GM10248 (cell line): ENCODE measurements around the gene CRLF1.

Source experiments
- CTCF ChIA-PET: fragments of 300-600 bp; sonication (Branson Sonifier 250); formaldehyde crosslinking; extraction: SDS; loops from one replicate; lab custom pipeline; 2021; ENCODE audit warnings: antibody characterized with exemption; lab: Yijun Ruan, JAX
- POLR2A ChIA-PET: fragments of 350-650 bp; sonication (Branson Sonifier 250); formaldehyde crosslinking; extraction: SDS; loops from one replicate; lab custom pipeline; 2020; ENCODE audit warnings: antibody characterized with exemption; lab: Yijun Ruan, JAX
- DNase-seq: peaks from one replicate; pipeline ENCODE4 v3.0.0; 2012; ENCODE audit errors: extremely low spot score
- TF ChIP-seq, protein P1 (sequence below): IDR thresholded peaks from 2 replicates; pipeline ENCODE4 v1.5.1; 2012; ENCODE audit warnings: mild to moderate bottlenecking, low read depth; ENCODE audit errors: extremely low read depth, missing control alignments, control extremely low read depth

Gene CRLF1

DNA sequence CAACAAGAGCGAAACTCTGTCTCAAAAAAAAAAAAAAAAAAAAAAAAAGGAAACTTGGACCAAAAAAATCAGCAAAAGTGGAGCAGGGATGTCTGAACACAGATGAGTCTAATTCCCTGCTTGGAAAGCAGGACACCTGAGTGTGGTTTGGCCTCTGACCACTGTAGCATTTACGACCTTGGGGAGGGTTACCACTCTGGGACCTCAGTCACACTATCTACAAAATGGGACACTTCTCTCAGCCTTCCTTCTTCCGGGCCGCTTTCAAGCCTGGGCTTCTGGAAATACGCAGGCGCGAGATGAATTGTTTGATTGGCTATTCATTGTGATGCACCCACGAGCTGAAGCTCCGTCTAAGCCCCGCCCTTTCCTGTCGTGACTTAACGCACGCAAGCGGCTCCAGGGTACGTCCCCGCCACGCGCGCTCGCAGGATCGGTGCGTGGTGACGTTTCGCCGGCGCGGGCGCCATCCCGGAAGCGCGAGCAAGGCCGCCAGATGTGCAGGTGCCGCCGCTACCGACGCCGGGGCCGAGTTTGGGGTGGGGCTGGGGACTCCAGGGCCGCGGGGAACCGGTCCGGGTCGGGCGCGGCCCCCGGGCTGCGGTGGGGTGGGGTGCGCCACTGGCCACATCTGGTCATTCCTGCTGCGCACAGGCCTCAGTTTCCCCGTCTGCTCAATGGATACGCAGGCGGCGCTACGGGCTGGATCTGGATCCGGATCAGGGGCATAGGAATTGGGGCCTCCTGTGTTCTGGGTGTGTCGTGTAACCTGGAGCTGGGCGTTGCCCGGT, 49.0 kb downstream of the CRLF1 start, which contains the start of gene KXD1:
Gene KXD1, plus strand, starts transcription at position 460 of the 791 bp plus-strand sequence. CDS start 4,187 bp downstream, outside the sequence.
- CTCF ChIA-PET: interaction anchor here (0.9 to 3.4 kb wide), 9 partner anchors 10 to 107 kb away, joined by 3 to 19 read pairs (median 7); partner anchors contain the start of genes FKBP8, REX1BD and UBA52
- DNase-seq: peak; percentile 98
- TF ChIP-seq, protein P1, sequence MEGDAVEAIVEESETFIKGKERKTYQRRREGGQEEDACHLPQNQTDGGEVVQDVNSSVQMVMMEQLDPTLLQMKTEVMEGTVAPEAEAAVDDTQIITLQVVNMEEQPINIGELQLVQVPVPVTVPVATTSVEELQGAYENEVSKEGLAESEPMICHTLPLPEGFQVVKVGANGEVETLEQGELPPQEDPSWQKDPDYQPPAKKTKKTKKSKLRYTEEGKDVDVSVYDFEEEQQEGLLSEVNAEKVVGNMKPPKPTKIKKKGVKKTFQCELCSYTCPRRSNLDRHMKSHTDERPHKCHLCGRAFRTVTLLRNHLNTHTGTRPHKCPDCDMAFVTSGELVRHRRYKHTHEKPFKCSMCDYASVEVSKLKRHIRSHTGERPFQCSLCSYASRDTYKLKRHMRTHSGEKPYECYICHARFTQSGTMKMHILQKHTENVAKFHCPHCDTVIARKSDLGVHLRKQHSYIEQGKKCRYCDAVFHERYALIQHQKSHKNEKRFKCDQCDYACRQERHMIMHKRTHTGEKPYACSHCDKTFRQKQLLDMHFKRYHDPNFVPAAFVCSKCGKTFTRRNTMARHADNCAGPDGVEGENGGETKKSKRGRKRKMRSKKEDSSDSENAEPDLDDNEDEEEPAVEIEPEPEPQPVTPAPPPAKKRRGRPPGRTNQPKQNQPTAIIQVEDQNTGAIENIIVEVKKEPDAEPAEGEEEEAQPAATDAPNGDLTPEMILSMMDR: no peak
- POLR2A ChIA-PET: interaction anchor here (0.5 to 1.9 kb wide), 5 partner anchors 9 to 354 kb away, joined by 3 to 14 read pairs (median 4); partner anchors contain the start of gene FKBP8

DNA sequence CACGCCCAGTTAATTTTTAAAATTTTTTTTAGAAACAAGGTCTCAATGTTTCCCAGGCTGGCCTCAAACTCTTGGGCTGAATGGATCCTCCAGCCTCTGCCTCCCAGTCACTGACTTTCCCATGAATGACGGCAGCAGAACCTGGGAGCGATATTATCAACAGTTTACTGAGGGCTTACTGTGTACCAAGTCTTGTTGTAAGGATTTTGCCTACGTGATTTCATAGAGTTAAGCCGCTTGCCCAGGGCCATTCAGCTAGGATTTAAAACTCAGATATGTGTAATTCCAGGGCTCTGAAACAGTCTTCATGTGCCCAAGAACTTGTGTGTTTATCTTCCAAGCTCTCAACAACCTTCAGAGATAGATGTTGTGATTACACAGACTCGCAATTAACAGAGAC, 55.0 kb downstream of the CRLF1 start:
- CTCF ChIA-PET: interaction anchor here (1.1 kb wide), 1 partner anchor 31 kb away, joined by 3 read pairs; no protein-coding TSS in a partner anchor
- TF ChIP-seq, protein P1: no peak
- no peak for DNase-seq
- POLR2A ChIA-PET: no interaction called here

DNA sequence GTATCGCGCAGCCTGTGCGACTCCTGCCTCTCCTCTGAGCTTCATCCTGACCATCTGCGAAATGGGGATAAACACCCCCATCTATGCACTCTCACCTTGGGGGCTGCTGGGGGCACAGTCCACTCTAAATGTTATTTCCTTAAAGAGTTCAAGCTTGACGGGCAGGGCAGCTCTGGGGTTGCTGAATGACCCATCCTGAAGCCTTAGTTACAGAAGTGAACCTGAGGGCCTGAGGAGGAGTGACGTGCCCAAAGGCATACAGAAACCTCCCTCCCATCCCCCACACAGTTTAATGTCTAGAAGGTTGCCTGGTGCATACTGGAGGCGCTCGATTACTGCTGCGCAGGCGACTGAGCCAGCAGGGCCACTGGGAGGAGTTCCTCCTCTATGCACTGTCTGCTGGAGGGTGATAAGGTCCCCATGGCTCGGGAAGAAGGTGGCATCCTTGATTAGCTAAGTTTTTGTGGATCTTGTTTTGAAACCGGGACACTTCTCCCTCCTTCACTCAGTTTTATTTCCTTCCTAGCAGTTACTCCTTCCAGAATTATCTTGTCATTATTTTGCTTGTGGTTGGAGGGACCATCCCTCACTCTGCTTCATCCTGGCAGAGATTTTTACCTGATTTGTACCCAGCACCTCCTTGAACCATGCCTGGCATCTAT, 62.7 kb downstream of the CRLF1 start:
- DNase-seq: peak; percentile 88
- POLR2A ChIA-PET: interaction anchor here (0.6 to 2.0 kb wide), 2 partner anchors 10 to 14 kb away, joined by 3 to 14 read pairs; partner anchors contain the start of gene KXD1
- TF ChIP-seq, protein P1: peak; percentile 67
- CTCF ChIA-PET: interaction anchor here (0.7 to 2.2 kb wide), 13 partner anchors 8 to 304 kb away, joined by 3 to 19 read pairs (median 5); partner anchors contain the start of genes ELL and KXD1
